ENCODE results near the gene SLC5A2.

The SLC5A2 gene

GRCh38 chr16:31459687-31460581, 23.0 kb upstream of the SLC5A2 start:
- TF ChIP-seq CTCF (IDR thresholded peaks at IDR 0.05; ENCODE audit: control insufficient read depth, insufficient read depth, low read depth, low read length, missing control alignments): no peak
- H3K4me3 ChIP-seq (ENCODE audit: control insufficient read depth, low read depth, low read length): peak overlapping the region; percentile 76

GRCh38 chr16:31460582-31461002, 22.3 kb upstream of the SLC5A2 start:
- peak overlapping the region; percentile 50 for H3K4me3 ChIP-seq (ENCODE audit: control insufficient read depth, low read depth, low read length)
- peak; percentile 71 for TF ChIP-seq CTCF (IDR thresholded peaks at IDR 0.05; ENCODE audit: control insufficient read depth, insufficient read depth, low read depth, low read length, missing control alignments)
- DNase-seq (ENCODE audit: low read depth): peak; percentile 57

More at GRCh38 chr16:31459687-31460581, 23.0 kb upstream of the SLC5A2 start:
- DNase-seq (ENCODE audit: low read depth): peak; percentile 97

- TF ChIP-seq CTCF (IDR thresholded peaks at IDR 0.05; ENCODE audit: control insufficient read depth, insufficient read depth, low read depth, low read length, missing control alignments): no peak
- H3K4me3 ChIP-seq (ENCODE audit: control insufficient read depth, low read depth, low read length): no peak overlapping the region
- no peak for DNase-seq (ENCODE audit: low read depth)
These were observed 21.6 kb upstream of the SLC5A2 start for GRCh38 chr16:31461201-31461920.

- no peak for TF ChIP-seq CTCF (IDR thresholded peaks at IDR 0.05; ENCODE audit: control insufficient read depth, insufficient read depth, low read depth, low read length, missing control alignments)
These were observed 20.8 kb upstream of the SLC5A2 start for GRCh38 chr16:31461921-31462804.

GRCh38 chr16:31464348-31464769, 18.6 kb upstream of the SLC5A2 start:
- TF ChIP-seq CTCF (IDR thresholded peaks at IDR 0.05; ENCODE audit: control insufficient read depth, insufficient read depth, low read depth, low read length, missing control alignments): no peak

More at GRCh38 chr16:31461921-31462804, 20.8 kb upstream of the SLC5A2 start:
- no peak overlapping the region for H3K4me3 ChIP-seq (ENCODE audit: control insufficient read depth, low read depth, low read length)
- no peak for DNase-seq (ENCODE audit: low read depth)

GRCh38 chr16:31464781-31465260, 18.1 kb upstream of the SLC5A2 start:
- H3K4me3 ChIP-seq (ENCODE audit: control insufficient read depth, low read depth, low read length): no peak overlapping the region
- no peak for DNase-seq (ENCODE audit: low read depth)
- no peak for TF ChIP-seq CTCF (IDR thresholded peaks at IDR 0.05; ENCODE audit: control insufficient read depth, insufficient read depth, low read depth, low read length, missing control alignments)

More at GRCh38 chr16:31464348-31464769, 18.6 kb upstream of the SLC5A2 start:
- DNase-seq (ENCODE audit: low read depth): no peak
- H3K4me3 ChIP-seq (ENCODE audit: control insufficient read depth, low read depth, low read length): no peak overlapping the region

Measured in AG09309 (cell line).